Stimulated activated CD8-positive, alpha-beta memory T cell treated with anti-CD3 and anti-CD28 coated beads, Interleukin-15, amount 100 ng/mL, for 48 hours (primary cell): ENCODE results near the gene TMC1.
"Not testable (repeated sequence)": the region's sequence is repeated elsewhere in the genome, so short reads cannot be mapped to it uniquely, and the experiment has no call there.

Experiments
- DNase-seq, 2 donors: peaks; one replicate each; pipeline ENCODE4 v3.0.0-alpha.2; 2020; ENCODE audit warnings: low read depth in 2 of 2

Gene TMC1

GRCh38 chr9:72818385-72818784, 297.0 kb downstream of the TMC1 start:
- no peak for DNase-seq

DNA sequence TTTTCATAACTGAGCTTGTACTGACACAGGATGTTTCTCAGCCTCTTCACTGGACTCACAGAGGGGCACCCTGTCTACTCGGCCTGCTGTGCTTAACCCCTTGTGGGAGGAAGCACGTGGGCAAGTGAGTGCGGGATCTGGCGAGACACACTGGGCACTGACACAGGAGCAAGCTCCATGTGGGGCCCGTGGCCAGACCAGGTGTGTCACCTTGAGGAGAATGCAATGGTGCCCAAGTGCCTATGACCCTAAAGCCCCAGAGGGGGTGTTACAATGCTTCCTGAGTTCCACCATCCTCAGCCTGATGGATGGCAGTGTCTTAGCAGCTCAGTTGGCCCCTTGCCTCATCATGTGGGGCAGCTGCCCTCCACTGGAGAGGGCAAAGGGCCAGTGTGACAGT, 302.6 kb downstream of the TMC1 start:
- no peak for DNase-seq

GRCh38 chr9:72826996-72827949, 305.9 kb downstream of the TMC1 start:
- no peak for DNase-seq

DNA sequence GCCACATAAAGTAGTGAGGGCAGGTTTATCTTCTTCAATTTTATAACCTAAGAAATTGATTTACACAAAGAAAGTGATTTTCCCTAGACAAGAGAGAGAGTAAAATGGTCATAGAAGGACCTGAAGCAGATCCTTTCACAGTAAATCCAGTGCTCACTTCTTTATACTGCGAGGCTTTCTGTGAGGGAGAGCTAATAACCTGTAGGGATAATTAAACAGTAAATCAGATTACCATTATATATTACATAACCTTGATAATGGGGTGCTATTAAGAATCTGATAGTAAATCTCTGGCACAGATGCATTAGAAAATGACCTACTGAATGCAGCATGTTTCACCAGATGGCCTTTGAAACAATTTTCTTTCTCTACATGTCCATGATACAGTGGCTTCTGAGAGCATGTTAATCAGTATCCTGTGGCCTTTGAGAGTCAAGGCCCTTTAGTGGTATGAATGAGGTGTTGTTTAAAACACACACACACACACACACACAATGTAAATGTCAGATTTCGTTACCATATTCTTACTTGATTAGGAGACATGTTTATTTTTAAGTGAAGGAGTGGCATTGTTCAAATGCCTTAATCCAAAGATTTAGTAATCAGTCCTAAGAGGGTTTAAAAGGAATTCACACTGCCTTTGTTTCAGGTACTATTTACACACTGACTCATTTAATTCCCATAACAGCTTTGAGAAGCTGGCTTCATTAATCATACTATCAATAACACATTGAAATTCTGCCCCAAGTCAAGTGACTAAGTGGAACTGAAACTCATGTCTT, 306.7 kb downstream of the TMC1 start:
- no peak for DNase-seq

DNA sequence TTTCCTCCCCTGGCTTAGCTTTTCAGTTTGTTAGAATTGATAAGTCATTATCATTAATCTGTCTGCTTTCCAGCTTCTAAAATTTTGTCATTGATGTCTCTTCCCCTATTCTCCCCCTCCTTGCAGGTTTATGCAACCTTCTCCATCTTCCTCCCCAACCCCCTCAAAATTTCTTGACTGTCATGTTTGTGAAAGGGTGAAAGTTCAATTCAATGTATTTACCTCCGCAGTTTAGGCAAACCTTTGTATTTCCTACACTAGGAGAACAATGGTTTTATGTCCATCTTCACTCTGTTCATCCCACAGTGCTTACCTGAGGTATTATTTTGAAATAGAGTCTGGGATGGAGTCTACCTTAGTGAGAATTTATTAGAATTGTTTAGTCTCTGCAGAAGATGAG, 313.6 kb downstream of the TMC1 start:
- no peak for DNase-seq

DNA sequence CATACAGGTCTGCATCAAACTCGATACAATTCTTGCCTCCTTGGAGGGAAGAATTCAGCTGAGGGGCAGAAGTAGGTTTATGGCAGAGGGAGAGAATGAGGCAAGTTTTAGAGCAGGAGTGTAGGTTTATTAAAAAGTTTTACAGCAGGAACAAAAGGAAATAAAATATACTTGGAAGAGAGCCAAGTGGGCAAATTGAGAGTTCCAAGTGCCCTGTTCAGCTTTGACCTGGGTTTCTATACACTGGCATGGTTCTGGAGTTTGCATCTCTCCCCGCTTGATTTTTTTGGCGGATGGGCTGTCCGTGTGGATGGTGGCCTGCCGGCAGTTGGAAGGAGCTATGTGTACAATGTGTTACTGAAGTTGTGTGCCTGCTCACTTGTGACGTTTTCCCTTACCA, 315.4 kb downstream of the TMC1 start:
- DNase-seq, result no peak

DNA sequence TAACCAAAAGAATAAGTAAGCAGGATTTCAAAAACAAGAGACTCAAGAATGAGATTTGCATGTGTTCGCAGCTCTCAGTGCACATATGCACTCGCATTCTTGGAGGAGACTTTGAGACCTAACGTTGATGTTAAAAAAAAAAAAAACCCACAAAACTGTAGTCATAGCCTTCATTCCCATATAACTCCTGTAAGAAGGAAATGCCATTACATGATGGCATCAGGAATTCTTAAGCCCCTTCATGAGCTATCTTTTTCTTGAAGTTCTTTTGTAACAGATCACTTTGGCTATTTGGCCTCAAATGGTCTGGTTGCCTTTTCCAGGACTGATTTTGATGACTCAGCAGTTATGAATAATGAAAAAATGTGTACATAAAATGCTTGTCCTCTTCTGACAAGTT, 317.7 kb downstream of the TMC1 start:
- no peak for DNase-seq

GRCh38 chr9:72843520-72844439, 322.4 kb downstream of the TMC1 start:
- no peak for DNase-seq

DNA sequence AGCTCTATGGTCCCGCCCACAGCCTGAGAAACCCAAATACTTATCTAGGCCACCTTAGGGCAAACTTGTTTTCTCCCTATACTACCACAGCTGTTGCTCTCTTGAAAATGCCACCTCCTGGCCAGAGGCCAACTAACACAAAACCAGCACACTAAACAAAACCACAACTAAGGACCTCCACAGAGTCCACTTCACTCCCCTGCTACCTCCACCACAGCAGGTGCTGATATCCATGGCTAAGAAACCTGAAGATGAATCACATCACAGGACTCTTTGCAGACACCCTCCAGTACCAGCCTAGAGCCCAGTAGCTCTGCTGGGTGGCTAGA, 323.0 kb downstream of the TMC1 start:
- DNase-seq, result no peak

GRCh38 chr9:72845052-72845451, 323.6 kb downstream of the TMC1 start:
- not testable (repeated sequence) for DNase-seq

GRCh38 chr9:72850209-72850608, 328.8 kb downstream of the TMC1 start:
- not testable (repeated sequence) for DNase-seq

DNA sequence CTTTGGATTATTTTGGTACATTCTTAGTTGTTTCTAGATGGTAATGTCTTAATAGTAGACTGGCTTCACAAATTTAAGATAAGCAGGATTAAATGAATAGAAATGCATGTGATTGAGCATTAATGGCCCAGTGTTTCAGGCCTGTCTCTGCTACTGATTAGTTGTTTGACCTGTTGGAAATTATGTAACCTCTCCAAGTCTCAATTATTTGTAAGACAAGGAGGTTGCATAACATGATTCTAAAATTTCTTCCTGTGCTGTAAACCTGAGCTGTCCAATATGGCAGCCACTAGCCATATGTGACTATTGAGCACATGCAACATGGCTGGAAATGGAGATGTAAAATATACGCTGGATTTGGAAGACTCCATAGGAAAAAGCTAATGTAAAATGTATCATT, 333.9 kb downstream of the TMC1 start:
- DNase-seq, result no peak

DNA sequence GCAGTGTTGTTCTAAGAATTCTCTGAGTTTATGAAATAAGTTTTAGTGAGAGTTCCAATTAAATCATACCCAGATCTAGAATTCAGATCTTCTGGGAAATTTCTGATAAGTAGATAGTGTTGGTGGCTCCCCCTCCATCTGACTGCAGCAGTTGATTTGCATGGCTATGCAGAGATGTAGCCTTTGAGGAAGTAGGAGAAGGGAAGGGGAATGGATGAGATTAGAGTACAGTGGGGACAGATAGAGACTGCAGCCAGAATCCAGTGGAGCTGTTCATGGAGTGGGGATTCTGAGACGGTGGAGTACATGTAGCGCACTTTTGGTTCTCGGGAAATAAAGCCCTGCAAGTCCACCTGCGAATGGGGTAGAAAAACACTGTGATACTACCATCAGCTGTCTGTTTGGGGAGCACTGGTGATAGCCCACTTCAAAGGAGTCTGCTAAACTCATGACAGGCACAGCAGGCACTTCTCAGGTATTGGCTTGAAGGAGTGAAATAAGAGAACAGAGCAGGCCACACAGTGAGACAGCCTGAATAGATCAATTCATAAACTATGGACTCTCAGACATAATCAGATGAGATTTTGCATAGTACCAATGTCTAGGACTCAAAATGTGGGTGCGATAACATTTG, 334.6 kb downstream of the TMC1 start:
- DNase-seq, result no peak

- DNase-seq, result no peak
Measured at GRCh38 chr9:72856972-72857623, 335.7 kb downstream of the TMC1 start.

DNA sequence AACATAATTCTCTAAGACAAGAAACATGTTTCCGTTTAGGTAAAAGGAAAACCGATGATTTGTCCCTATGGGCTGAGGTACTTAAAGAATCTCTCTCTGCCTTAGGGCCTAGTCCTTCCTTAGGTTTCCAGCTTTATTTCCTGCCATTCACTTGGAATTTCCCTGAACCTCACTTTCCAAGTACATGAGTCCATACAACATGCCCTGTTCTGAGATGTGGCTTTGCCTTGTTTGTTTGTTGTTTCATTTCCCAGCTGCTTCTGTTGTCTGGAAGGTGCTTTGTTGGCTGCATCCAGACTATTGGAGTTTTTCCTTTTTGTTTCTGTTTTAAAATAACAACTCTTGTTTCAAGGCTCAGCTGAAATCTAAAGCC, 336.2 kb downstream of the TMC1 start:
- DNase-seq, result no peak

DNA sequence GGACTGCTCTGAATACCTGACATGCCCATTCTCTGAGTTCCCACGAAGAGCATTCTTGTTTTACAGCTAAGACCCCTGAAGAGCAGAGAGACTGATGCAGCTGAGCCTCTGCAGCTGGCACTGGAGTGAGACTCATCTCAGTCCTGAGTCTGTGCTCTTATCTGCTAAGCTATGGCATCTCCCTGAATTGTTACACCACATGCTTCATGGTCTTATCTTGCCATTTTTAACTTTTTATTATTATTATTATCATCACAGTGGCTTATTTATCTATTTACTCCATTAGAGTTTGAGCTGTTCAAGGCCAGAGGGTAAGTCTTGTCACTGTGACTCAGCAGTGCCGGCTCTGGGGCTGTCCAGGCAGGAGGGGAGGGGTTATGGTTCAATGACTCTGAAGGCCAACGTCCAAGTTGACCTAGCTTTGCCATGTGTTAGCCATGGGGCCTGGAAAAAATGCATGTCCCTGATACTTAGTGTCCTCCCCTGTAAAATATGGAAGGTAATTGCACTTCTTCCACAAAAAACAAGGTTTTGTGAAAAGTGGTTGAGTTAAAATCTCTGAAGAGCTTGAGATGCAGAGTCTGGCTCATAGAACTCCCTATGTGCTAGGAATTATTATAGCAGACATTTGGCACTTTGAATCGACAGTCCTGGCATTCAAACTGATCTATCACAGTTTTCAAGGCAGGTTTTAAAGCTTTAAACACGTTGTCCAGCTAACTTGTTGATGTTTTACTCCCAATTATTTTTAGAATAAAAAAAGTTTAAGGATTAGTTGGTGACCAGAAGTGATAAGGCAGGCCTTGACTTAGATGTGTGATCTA, 336.9 kb downstream of the TMC1 start:
- no peak for DNase-seq

- DNase-seq, result not testable (repeated sequence)
Measured at GRCh38 chr9:72862788-72863187, 341.4 kb downstream of the TMC1 start.

- no peak for DNase-seq
Measured at GRCh38 chr9:72863456-72864094, 342.2 kb downstream of the TMC1 start.

GRCh38 chr9:72864327-72864726, 342.9 kb downstream of the TMC1 start:
- DNase-seq, result no peak

DNA sequence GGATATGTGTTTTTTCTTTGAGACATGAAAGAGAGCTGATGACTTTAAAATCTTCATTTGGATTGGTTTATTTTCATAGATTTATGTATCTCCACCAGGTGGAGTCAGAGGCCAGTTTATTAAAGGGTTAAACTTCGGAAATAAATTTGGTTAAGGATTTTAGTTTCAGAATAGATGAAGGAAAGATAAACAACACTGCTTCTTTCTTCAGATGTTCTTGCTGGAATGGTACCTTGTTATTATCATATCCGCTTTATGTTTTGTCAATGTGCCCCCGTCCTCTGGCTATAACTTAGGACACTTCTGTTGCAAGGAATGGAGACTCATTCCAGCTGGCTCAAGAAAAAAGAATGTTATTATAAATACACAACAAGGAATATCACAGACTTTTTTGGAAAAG, 350.3 kb downstream of the TMC1 start:
- DNase-seq, result no peak
